Gastrocnemius medialis (tissue), 4 donors: ENCODE data around the gene TARM1. TPM values are rescaled to one million over a fixed set of nuclear protein-coding genes. Genes with fewer than 3 reads are reported as not detected.

Experiments
- ATAC-seq, 2 donors: fragments of 150-250 bp; one replicate each; pipeline ENCODE4 v1.9.1; 2016
- DNase-seq, 2 donors: peaks; one replicate each; pipeline ENCODE4 v3.0.0-alpha.2; 2019
- H3K27ac ChIP-seq, 4 donors: fragments of 200-600 bp; sonication (generic); 1 replicate in 1 of 4; 2 replicates in 3 of 4; pipeline ENCODE4 v1.5.1; 2016 to 2018; ENCODE audit warnings: mild to moderate bottlenecking in 2 of 4, moderate library complexity in 1 of 4
- H3K27me3 ChIP-seq, 3 donors: fragments of 200-600 bp; sonication (generic) in 2 of 3; 1 replicate in 1 of 3; 2 replicates in 2 of 3; pipeline versions ENCODE4 v1.5.1 to v1.6.0; 2016 to 2019; ENCODE audit warnings: mild to moderate bottlenecking in 1 of 3, moderate library complexity in 1 of 3
- H3K36me3 ChIP-seq, 2 donors: fragments of 200-600 bp; sonication (generic) in 1 of 2; one replicate each; pipeline ENCODE4 v1.5.1; 2017 to 2018
- H3K4me1 ChIP-seq, 2 donors: fragments of 200-600 bp; sonication (generic) in 1 of 2; one replicate each; pipeline ENCODE4 v1.5.1; 2016 to 2017; ENCODE audit warnings: mild to moderate bottlenecking in 2 of 2
- H3K4me3 ChIP-seq, 4 donors: fragments of 200-600 bp; sonication (generic) in 3 of 4; 1 replicate in 1 of 4; 2 replicates in 3 of 4; pipeline ENCODE4 v1.5.1; 2016 to 2019; ENCODE audit warnings: mild to moderate bottlenecking in 2 of 4
- H3K9me3 ChIP-seq, 3 donors: fragments of 200-600 bp; sonication (generic) in 2 of 3; 1 replicate in 1 of 3; 2 replicates in 2 of 3; pipeline ENCODE4 v1.5.1; 2016 to 2019
- POLR2A ChIP-seq, 2 donors: fragments of 450-650 bp; IDR thresholded peaks; one replicate each; pipeline ENCODE4 v1.6.1; 2017; ENCODE audit warnings: antibody characterized with exemption in 2 of 2, mild to moderate bottlenecking in 2 of 2, moderate library complexity in 2 of 2
- in situ Hi-C, 4 donors: fragments of 200-750 bp; cut with MboI; loops; one replicate each; pipeline versions ENCODE4 v1.15.0 to v1.8.0; 2017; ENCODE audit warnings: low sequenced_read_pairs in 4 of 4
- intact Hi-C: fragments of 100-400 bp; cut with DNase I; formaldehyde crosslinking; loops from one replicate; pipeline ENCODE4 v1.15.1; 2023; ENCODE audit warnings: low total_unique reads
- total RNA-seq, 4 donors: library from RNA; depleted of rRNA; stranded (reverse); fragments of >200 nt; gene quantifications; one replicate each; pipeline versions ENCODE4 v1.1.0 to v1.2.3, GENCODE V29; 2016
- TF ChIP-seq, protein P1 (sequence below), 5 experiments: fragments of 450-650 bp in 3 of 5; fragments of 200-600 bp in 2 of 5; sonication (generic) in 2 of 5; IDR thresholded peaks in 4 of 5; conservative IDR thresholded peaks in 1 of 5; 1 replicate in 4 of 5; 2 replicates in 1 of 5; pipeline ENCODE4 v1.5.1; 2016 to 2019; ENCODE audit warnings: antibody characterized with exemption in 5 of 5, mild to moderate bottlenecking in 3 of 5, moderate library complexity in 3 of 5

The TARM1 gene
- not detected for total RNA-seq

DNA sequence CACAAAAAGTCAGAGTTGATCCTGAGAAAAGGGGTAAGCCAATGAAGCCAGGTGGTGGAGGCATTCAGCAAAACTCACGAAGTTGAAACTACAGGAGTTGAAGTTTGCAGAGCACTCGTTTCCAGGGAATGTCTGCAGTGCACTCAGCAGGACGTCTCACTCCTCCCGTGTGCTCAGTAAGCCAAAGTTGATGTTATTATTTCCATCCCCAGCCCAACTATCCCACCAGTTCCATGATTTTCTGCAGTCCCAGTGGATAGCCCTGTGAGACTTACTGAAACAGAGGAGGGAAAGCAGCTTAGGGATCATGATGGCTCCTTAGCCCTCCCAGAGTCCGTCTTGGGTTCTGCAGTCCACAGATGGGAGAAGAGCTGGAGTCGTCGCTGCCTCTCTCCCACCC lies at the start of gene TARM1:
Gene TARM1 (minus strand): TSS at position 334 of the 400 bp plus-strand sequence. CDS start 25 bp downstream, at position 309.
- no peak for DNase-seq
- in situ Hi-C loops (no loop called here), intact Hi-C loops (no loop called here)
- Histone ChIP-seq H3K4me1 (no peaks in the 10 kb centered on the region), H3K27ac (no peak within 1 kb of the TSS), H3K36me3 (no peaks in the 10 kb centered on the region), H3K9me3 (no peaks in the 10 kb centered on the region), H3K27me3 (no peaks in the 10 kb centered on the region), H3K4me3 (no peak within 1 kb of the TSS)
- ATAC-seq = no peak
- TF ChIP-seq POLR2A (IDR thresholded peaks at IDR 0.05) = no peak
- TF ChIP-seq, protein P1, sequence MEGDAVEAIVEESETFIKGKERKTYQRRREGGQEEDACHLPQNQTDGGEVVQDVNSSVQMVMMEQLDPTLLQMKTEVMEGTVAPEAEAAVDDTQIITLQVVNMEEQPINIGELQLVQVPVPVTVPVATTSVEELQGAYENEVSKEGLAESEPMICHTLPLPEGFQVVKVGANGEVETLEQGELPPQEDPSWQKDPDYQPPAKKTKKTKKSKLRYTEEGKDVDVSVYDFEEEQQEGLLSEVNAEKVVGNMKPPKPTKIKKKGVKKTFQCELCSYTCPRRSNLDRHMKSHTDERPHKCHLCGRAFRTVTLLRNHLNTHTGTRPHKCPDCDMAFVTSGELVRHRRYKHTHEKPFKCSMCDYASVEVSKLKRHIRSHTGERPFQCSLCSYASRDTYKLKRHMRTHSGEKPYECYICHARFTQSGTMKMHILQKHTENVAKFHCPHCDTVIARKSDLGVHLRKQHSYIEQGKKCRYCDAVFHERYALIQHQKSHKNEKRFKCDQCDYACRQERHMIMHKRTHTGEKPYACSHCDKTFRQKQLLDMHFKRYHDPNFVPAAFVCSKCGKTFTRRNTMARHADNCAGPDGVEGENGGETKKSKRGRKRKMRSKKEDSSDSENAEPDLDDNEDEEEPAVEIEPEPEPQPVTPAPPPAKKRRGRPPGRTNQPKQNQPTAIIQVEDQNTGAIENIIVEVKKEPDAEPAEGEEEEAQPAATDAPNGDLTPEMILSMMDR (IDR thresholded peaks at IDR 0.05 in 4 of 5, conservative IDR thresholded peaks at IDR 0.05 in 1 of 5) = no peak

DNA sequence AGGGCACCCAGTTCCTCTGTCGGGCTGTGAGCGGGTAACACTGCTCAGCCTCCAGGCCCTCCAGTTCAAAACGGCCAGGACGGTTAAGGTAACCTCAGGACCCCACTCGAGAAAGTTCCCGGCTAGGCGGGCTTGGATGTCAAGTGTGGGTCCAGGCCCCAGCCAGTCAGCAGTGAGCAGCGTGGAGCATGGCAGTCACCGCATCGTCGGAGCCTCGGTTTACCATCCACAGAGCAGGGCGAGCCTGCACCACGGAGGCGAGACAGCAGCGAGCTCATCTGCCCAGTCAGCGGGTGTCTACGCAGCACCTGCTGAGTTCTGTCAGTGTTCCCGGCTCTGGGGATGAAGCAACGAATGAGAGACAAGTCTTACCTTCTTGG lies 48.4 kb upstream of the TARM1 start:
- DNase-seq (no peak), ATAC-seq (no peak)
- no peaks in the 10 kb centered on the region for H3K4me1 ChIP-seq
- H3K27ac ChIP-seq = no peak overlapping the region
- TF ChIP-seq, protein P1 (IDR thresholded peaks at IDR 0.05 in 4 of 5, conservative IDR thresholded peaks at IDR 0.05 in 1 of 5) = no peak
- TF ChIP-seq POLR2A (IDR thresholded peaks at IDR 0.05) = no peak
- H3K36me3 ChIP-seq = peaks cover 2 to 68% of the 10 kb centered on the region in 2 donors
- intact Hi-C loops = no loop called here
- no peak overlapping the region for H3K4me3 ChIP-seq
- in situ Hi-C loops = no loop called here
- no peaks in the 10 kb centered on the region for H3K9me3 ChIP-seq
- no peaks in the 10 kb centered on the region for H3K27me3 ChIP-seq

DNA sequence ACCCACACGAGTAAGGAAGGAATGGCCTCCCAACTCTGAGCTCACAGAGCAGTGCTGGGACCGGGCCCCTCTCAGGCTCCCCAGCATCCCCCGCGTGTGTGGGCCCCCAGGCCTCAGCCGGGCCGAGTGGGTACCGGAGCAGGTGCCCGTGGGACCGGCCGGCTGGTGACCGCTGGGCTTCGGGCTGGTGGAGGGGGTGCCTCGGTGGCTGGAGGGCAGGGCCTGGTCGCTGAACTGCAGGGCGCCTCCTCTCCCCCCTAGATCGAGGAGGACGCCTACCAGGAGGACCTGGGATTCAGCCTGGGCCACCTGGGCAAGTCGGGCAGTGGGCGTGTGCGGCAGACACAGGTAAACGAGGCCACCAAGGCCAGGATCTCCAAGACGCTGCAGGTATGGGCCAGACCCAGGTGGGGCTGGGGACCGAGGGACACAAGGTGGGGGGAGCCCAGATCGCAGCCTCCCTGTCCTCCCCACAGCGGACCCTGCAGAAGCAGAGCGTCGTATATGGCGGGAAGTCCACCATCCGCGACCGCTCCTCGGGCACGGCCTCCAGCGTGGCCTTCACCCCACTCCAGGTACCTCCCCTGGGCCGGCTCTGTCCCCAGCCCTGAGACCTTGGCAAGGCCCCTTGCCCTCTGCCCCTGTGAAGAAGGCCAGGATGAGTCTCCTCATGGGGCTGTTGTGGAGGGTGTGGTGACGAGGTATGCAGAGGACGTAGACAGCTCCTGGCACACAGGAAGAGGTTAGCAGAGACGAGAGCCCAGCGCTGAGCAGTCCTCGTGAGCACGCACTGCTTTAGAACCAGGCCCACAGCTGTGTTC lies 47.8 kb upstream of the TARM1 start:
- no peaks in the 10 kb centered on the region for H3K9me3 ChIP-seq
- no peak overlapping the region for H3K4me3 ChIP-seq
- ATAC-seq (no peak), DNase-seq (no peak)
- in situ Hi-C loops (no loop called here), intact Hi-C loops (no loop called here)
- no peaks in the 10 kb centered on the region for H3K4me1 ChIP-seq
- H3K27ac ChIP-seq = no peak overlapping the region
- peaks cover 2 to 74% of the 10 kb centered on the region in 2 donors for H3K36me3 ChIP-seq
- TF ChIP-seq, protein P1 (IDR thresholded peaks at IDR 0.05 in 4 of 5, conservative IDR thresholded peaks at IDR 0.05 in 1 of 5) = no peak
- no peak for TF ChIP-seq POLR2A (IDR thresholded peaks at IDR 0.05)
- no peaks in the 10 kb centered on the region for H3K27me3 ChIP-seq

DNA sequence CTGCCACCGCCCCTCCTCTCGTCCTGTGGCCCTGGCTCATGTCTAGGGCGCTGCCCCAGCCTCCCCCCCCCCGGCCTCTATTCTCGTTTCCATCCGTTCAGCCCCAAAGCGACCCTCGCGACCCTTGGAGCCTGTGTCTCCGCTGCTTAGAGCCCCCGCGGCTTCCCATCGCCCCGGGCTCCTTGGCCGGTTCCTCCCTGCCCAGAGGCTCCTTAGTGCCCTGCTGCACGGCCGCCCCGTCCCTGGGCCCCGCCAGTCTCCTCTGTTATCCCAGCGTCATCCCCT lies 47.2 kb upstream of the TARM1 start:
- Histone ChIP-seq H3K4me1 (no peaks in the 10 kb centered on the region), H3K27me3 (no peaks in the 10 kb centered on the region), H3K27ac (no peak overlapping the region), H3K9me3 (no peaks in the 10 kb centered on the region), H3K4me3 (no peak overlapping the region), H3K36me3 (peaks cover 2 to 80% of the 10 kb centered on the region in 2 donors)
- in situ Hi-C loops (no loop called here), intact Hi-C loops (no loop called here)
- TF ChIP-seq, protein P1 (IDR thresholded peaks at IDR 0.05 in 4 of 5, conservative IDR thresholded peaks at IDR 0.05 in 1 of 5) = no peak
- TF ChIP-seq POLR2A (IDR thresholded peaks at IDR 0.05) = no peak
- DNase-seq (no peak), ATAC-seq (no peak)
